Gastrocnemius medialis (tissue), 4 donors: ENCODE data around the gene SRP9.

Experiments
- CTCF ChIP-seq, 5 experiments: fragments of 450-650 bp in 3 of 5; fragments of 200-600 bp in 2 of 5; sonication (generic) in 2 of 5; IDR thresholded peaks in 4 of 5; conservative IDR thresholded peaks in 1 of 5; 1 replicate in 4 of 5; 2 replicates in 1 of 5; pipeline ENCODE4 v1.5.1; 2016 to 2019; ENCODE audit warnings: antibody characterized with exemption in 5 of 5, mild to moderate bottlenecking in 3 of 5, moderate library complexity in 3 of 5
- POLR2A ChIP-seq, 2 donors: fragments of 450-650 bp; IDR thresholded peaks; one replicate each; pipeline ENCODE4 v1.6.1; 2017; ENCODE audit warnings: antibody characterized with exemption in 2 of 2, mild to moderate bottlenecking in 2 of 2, moderate library complexity in 2 of 2

- TF ChIP-seq CTCF (IDR thresholded peaks at IDR 0.05 in 4 of 5, conservative IDR thresholded peaks at IDR 0.05 in 1 of 5) (no peak), POLR2A (IDR thresholded peaks at IDR 0.05) (no peak)
Observed at GRCh38 chr1:225780630-225781029, 3.0 kb downstream of the SRP9 start.
